GM21786 (cell line): ENCODE data around the gene ZDHHC11B.
"Not testable (repeated sequence)": the region's sequence is repeated elsewhere in the genome, so short reads cannot be mapped to it uniquely, and the experiment has no call there.

Experiments
- ATAC-seq: cut with Tn5 transposase; IDR thresholded peaks from one replicate; pipeline ENCODE4 v1.9.1; 2021; ENCODE audit not compliant: unreplicated experiment

The ZDHHC11B gene

GRCh38 chr5:771087-771781 is 13.3 kb downstream of the ZDHHC11B start:
- not testable (repeated sequence) for ATAC-seq

DNA sequence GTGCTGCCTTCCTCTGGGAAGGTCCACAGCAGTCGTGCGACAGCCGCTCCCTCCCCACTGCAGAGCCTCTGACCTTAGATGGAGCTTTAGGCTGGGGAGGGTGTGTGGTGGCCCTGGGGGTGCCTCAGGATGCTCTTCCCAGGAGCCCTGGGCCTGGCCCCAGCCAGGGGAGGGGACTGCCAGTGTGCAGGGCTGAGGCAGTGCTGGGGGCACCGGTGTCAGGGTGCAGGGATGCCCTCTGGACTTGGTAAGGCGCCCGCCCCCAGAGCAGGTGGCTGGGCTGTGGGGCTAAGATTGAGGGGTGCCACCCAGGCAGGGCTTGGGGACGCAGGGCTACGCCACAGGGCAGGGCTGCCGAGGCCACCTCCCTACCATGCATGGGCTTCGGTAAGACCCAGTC is 13.9 kb downstream of the ZDHHC11B start:
- ATAC-seq = not testable (repeated sequence)

- not testable (repeated sequence) for ATAC-seq
Observed at GRCh38 chr5:769485-770145, 14.9 kb downstream of the ZDHHC11B start.

GRCh38 chr5:766666-767431 is 17.7 kb downstream of the ZDHHC11B start:
- ATAC-seq = no peak

- no peak for ATAC-seq
Observed at GRCh38 chr5:765948-766631, 18.4 kb downstream of the ZDHHC11B start.

GRCh38 chr5:763998-764781 is 20.3 kb downstream of the ZDHHC11B start:
- ATAC-seq = no peak

DNA sequence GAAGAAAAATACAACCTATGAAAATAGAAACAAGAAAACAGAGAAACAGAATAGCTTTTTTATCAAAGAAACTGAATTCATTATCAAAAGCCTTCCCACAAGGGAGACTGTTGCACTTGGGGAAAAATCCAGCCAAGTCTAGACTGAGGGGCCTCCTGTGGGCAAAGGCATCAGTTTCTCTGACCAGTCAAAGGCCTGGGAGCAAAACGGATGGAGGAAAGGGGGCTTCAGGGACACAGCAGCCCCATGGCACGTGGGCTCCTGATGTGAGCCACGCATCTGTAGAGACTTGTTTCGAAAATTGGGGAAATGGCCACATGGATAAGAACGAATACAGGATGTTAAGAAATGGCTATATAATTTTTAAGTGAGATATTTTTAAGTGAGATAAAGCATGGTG is 21.1 kb downstream of the ZDHHC11B start:
- no peak for ATAC-seq

GRCh38 chr5:762996-763395 is 21.5 kb downstream of the ZDHHC11B start:
- not testable (repeated sequence) for ATAC-seq

- no peak for ATAC-seq
Observed at GRCh38 chr5:761854-762710, 22.4 kb downstream of the ZDHHC11B start.

DNA sequence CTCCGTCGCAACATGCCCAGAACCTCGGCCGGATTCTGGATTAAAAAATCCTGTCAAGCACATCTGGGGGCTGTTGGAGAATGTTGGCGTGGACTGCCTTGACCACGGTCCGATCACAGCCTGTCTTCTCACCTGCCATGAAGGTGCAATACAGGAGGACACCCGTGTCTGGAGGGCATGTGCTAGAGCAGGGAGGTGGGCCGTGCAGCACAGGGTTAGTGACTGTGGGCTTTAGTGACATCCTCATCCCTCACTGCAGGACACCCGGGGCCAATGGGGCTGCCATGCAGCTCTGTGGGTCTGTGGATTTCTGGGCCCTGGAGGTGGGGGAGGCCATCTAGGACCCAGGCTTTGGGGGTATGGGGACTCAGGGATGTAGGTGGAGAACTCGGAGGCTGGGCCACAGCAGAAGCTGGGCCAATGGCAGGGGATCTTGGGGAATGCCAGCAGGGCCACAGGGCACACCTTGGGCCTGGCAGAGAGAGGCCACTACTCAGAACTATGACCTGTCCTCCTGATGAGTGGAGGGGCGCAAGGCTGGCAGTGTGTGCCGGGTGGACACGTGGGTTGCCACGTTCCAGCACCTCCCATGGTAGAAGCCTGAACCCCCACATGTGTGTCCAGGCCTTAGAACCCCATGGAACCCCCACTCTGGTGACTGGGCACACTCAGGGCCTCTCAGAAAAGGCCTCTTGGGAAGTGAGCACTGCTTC is 23.3 kb downstream of the ZDHHC11B start:
- no peak for ATAC-seq

GRCh38 chr5:760363-761058 is 24.0 kb downstream of the ZDHHC11B start:
- ATAC-seq = no peak

DNA sequence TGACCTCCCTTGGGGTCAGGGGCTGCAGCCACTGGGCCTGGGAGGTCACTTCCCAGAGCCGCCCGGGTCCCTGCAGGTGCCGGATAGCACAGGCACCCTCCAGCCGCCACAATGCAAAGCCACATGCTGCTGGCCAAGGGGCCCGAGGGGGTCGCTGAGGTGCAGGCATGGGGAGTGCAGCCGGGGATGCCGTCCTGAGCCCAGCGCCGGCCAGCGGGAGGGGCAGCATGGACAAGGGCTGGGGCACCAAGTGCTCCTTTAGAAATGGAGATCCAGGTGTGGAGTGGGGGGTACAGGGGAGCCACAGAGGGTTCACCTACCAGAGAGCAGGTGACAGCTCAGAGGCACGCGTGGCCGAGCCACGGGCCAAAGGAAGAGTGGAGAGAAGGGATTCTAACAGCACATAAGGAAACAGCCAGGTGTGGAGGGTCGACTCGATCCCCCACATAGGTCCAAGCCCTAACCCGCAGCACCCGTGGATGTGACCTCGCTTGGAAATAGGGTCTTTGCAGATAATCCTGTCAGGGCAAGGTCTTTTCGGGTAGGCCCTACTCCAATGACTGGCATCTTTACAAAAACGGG is 24.7 kb downstream of the ZDHHC11B start:
- no peak for ATAC-seq

DNA sequence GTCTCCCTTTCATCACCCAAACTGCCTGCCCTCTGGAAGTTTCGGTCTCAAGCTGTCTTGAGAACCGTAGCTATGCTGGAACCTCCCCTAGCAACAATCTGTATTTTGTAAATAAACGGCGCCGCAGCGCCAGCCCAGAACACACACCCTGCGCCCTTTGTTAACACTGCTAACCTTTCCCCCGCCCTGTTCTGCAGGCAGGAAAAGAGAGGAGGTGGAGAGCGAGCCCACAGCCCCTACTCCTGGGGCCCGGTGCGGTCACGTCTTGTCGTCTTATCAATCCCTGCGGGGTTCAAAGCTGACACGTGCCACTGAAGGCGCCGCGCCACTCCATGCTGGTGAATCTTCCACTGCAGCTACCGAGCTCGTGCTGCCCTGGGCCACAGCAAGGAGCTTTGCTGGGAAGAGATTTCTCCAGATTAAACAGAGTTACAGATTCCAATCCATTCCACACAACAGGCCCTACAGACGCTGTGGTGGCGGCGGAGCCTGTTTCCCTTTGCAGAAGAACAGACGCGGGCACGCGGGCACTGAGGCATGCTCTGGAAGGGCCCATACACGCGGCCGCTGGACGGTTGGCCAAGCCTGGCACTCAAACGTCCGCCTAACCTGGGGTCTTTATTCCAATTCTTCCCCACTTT is 25.3 kb downstream of the ZDHHC11B start:
- ATAC-seq = no peak

DNA sequence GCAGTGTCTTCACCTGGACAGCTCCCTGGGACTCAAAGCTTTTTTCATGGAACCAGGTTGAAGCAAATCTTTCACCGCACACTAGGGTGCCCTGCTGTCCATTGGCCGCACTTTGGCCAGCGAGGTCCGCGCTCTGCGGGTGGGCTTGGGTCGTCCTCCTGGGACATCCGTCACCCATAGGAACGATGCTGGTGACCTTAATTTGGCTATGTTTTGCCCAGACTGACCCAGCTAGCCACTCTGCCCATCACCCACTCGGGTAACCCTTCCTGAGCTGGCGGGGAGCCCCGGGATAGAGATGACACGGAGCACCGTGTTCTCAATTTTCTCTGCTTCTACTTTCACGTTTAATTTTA is 25.9 kb downstream of the ZDHHC11B start:
- ATAC-seq = no peak

DNA sequence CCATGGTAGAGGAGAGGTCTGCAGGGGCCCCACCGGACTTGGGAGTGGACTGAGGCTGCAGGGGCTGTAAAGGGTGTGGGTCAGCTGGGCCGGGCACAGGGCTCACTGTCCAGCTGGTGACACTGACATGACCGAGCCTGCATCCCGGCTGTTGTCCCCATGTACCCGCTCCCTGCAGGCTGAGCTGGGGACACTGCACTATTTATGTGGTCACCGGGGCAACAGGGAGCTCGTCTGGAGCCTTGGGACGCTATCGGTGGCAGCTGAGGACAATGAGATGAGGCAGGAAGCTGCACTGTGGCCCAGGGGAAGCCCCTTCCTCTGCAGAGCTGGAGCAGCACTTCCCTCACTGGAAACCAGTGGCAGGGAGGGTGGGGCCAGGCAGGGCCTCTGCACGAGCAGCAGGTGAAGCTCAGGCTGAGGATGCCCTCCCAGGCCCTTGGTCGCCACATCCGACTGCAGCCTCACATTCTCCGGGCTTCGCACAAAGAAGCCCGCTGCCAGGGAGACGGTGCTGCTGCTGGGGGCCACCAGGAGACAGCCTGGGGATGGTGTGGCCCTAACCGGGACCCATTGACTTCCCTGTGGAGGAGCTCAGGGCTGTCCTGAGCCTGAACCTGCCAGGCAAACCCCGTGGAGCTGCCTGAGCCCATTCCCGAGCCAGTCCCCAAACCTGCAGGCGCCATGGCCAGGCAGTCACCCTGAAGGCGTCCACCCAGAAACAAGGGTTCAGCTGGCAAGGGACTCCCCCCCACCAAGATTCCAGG is 26.4 kb downstream of the ZDHHC11B start:
- ATAC-seq = no peak

DNA sequence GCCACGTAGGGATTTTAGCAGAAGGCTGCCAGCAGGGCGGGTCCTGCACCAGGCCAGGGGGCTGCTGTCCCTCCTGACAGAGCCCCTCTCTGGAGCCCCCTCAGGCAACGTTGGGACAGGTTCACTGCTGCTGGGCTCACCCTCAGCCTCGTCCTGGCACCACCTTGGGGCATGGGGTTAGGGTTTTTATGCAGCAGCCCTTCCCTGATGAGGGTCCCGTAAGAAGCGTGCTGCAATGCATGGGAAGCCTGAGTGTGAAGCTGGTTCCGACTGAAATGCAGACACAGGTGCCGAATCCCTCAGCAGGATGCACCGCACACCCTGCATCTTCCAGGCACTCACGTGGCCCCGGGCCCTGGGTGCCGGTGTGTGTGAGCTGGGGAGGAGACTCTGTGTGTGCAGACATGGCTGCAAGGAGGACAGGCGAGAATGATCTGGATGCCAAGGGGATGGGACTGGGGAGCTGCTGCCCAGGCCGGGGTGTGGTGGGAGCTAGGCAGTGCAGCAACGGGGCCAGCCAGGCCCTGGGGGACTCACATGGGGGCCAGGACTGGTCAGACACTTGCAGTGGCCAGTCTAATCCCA is 27.1 kb downstream of the ZDHHC11B start:
- no peak for ATAC-seq
